ENCODE results near the gene RIT2.

The RIT2 gene

DNA sequence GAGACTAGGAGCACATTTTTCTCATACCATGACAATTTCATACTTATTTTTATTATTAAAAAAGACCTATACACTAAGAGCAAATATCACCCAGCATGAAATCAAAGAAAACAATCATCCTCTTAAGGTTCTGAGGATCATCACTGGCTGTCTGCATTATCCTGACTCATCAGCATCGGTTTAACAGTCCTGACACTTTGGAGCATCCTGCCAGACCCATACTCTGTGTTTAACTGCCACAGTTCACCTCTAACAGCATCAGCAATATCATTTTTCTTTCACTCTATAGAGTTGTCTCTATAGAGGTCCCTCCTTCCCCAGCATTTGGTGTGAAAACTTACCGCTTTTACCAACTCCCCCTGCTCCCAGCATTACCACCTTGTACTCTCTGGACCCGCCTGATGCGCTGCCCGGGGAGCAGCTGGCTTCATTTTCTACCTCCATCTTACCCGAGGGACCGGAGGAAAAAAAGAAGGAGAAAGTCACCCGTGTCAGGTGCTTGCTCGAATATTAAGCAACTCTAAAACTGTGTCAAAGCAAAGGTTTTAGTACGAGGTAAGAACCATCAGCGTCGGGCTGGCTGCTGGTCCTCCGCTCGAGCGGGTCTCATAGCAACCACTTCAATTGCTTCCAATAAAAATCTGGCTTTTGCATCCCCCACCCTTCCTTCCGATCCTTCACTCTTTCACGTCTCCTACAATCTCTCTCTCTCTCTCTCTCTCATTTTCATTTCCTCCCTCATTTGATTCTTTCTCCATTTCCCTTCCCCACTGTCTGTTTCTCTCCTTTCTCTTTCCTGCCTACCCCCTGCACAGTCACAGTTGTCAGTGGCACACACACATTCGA lies at the start of gene RIT2:
RIT2 (minus strand) TSS at position 610 of the 846 bp plus-strand sequence.
- no peak for DNase-seq (ENCODE audit: low read depth in 3 of 3)

DNA sequence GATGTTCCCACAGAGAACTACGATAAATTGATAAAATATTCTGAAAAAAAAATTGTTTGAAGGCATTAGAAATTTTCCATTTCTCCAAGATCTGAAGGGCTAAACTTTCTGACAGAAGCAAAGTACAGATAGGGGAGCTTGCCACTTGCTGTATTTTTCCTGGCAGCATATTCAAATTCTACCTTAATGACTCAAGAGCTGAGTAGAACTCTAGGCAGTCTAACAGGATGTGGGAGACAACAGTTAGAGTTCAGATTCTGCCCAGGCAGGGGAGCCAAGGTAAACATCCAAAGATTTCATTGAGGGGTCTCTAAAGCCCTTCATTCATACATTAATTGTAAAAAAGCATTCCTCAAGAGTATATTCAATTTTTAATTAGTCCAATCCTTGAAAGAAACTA lies 46.0 kb upstream of the RIT2 start:
- no peak for DNase-seq (ENCODE audit: low read depth in 3 of 3)

DNA sequence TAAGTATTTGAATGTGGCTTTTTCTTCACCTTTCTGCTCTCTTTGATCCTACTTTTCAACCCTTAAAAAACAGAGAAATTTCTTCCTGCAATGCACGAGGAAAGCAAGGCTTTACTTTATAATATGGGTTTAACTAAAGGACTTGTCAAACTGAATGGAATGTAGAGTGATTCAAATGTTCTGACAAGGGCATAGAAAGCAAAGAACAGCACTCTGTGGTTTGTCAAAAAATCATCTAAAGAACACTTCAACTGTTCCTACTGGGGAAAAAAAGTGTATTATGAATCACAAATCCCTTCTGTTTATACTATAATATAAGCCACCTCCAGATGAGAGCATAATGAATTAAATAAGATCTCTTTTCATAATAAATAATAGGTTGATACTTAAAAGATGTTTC lies 45.0 kb upstream of the RIT2 start:
- DNase-seq (ENCODE audit: low read depth in 3 of 3), result no peak

DNA sequence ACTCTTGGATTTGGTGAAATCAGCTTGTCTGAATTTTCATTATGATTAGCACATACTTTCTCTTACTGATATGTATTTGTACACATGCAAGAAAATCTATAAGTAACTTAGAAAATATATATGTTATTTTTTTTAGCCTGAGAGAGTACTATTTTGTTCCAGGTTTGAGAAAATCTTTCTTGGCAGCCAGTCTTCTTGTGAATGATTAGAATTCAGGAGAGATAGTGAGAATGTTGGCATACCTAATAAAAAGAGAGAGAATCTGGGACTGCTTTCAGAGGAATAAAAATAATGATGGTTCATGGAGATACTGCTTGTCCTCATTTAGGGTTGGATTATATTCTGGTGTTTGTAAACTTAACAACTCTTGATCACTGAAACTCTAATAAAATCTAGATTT lies 44.4 kb upstream of the RIT2 start:
- no peak for DNase-seq (ENCODE audit: low read depth in 3 of 3)

DNA sequence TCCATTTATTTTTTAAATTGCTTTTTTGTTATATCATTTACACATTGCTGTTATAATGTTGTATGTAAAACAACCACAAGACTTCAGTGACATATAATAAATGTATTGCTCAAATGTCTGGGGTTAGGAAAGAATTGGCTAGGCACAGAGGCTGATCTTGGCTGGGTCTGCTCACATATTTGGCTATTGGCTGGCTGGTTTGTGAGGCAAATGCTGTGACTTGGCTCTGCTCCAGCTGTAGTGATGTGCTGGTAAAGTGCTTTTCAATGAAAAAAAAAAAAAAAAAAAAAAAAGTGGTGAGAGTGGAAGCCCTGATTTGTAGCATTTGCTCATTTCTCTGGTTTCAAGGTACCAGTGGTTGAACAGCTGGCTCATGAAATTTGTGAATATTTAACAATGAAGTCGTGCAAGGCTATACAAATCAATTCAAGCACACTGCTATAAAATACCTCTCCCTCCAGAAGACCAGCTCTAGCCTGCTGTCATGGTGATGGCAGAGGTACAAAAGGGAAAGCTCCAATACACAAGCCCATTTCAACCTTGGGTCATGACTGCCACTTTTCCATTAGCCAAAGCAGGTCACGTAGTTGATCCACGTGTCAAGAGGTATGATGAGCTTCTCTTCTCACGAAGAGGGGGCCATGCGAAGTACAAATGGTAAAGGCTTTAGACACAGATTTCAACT lies 43.7 kb upstream of the RIT2 start:
- no peak for DNase-seq (ENCODE audit: low read depth in 3 of 3)

DNA sequence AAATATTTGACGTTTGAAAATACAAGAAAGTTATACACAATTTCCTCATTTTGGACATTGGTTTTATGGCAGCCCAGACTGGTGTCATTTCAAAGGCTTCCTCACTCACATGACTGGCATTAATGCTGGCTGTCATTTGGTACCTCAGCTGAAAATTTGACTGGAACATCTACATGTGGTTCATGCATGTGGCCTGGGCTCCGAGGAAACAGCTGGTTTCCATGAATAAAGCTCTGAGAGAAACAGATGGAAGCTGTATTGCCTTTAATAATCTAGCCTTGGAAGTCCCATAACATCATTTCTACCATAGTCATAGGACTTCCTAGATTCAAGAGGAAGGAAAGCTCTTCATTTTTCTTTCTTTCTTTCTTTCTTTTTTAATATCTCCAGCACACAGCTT lies 42.9 kb upstream of the RIT2 start:
- DNase-seq (ENCODE audit: low read depth in 3 of 3), result no peak

DNA sequence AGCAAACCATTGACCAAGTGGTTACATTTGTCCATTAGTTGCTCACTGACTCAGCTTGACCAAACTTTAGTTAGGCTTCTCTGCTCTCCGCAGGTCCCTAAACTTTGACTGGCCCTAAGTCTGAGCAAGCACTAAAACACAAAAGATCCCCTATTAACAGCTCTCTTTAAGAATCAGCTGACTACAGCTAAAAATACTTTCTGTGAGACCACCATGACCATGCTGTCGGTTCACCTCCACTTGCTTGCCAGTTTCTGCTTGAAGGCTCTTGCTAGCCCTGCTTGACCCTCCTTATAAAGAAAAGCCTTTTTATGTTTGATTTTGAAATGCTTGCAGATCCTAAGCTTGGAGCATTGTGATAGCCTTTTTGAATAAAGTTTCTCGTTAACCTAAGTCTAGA lies 40.4 kb upstream of the RIT2 start:
- DNase-seq (ENCODE audit: low read depth in 3 of 3), result no peak

DNA sequence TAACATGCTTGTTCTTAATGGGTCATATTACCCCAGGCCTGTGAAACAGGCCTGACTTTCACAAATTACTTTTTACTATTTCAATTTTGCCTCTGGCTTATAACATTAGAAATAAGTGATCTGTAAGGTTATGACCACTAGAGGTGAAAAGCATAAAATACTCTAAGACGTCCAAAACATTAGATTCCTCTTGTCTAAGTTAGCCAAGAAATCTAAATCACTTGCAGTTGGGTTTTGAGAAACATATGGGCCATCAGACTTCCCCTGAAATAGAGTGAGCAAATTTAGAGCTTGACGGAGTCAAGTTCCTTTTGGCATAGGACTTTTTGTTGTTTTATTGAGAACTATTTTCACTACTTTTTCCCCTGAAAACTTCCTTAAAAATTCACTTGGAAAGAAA lies 32.7 kb upstream of the RIT2 start:
- no peak for DNase-seq (ENCODE audit: low read depth in 3 of 3)

DNA sequence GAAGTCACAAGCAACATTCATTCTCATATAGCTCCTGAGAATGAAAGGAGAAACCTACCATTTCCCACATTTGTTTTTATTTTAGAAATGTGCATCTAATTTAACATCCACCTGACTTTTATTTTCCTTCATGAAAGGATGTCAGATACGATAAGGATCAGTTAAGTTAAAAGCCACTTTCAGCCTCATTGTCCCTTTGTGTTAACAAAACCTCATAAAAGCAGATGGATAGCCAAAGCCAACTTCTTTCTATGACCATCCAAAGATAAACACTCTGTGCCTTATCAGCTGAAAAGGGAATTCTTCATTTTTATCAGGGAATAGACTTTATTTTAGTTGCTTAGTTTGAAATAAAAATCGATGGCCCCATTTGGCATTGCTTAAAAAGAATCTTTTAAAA lies 25.7 kb upstream of the RIT2 start:
- DNase-seq (ENCODE audit: low read depth in 3 of 3), result no peak

DNA sequence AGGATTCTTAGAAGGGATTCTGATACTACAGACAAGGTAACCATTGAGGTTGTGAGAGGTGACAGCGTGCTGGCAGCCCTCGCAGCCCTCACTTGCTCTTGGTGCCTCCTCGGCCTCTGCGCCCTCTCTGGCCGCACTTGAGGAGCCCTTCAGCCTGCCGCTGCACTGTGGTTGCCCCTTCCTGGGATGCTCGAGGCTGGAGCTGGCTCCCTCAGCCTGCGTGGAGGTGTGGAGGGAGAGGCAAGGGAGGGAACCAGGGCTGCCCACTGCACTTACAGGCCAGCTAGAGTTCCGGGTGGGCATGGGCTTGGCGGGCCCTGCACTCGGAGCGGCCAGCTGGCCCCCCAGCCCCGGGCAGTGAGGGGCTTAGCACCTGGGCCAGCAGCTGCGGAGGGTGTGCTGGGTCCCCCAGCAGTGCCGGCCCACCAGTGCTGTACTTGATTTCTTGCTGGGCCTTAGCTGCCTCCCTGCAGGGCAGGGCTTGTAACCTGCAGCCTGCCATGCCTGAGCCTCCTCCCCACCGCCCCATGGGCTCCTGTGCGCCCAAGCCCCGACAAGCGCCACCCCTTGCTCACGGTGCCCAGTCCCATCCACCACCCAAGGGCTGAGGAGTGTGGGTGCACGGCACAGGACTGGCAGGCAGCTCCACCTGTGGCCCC lies 23.9 kb upstream of the RIT2 start:
- no peak for DNase-seq (ENCODE audit: low read depth in 3 of 3)

DNA sequence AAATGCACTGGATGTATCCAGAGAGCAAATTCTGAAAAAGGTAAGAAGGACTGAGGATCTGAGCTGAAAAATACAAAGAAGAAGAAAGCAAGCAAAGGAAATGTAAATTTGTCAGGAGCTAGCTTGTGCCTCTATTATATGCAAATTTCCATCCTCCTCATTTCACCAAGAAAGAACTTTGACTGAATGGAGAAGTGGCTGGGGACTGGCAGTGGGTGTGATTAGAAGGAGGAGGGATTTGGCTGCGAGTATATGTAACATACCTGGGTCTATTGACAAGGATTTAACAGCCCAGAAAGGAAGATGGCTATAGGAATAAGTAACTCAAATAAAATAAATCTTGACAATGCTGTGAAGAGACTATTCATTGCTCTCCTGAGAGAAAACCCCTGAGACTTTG lies 19.4 kb upstream of the RIT2 start:
- DNase-seq (ENCODE audit: low read depth in 3 of 3), result no peak

DNA sequence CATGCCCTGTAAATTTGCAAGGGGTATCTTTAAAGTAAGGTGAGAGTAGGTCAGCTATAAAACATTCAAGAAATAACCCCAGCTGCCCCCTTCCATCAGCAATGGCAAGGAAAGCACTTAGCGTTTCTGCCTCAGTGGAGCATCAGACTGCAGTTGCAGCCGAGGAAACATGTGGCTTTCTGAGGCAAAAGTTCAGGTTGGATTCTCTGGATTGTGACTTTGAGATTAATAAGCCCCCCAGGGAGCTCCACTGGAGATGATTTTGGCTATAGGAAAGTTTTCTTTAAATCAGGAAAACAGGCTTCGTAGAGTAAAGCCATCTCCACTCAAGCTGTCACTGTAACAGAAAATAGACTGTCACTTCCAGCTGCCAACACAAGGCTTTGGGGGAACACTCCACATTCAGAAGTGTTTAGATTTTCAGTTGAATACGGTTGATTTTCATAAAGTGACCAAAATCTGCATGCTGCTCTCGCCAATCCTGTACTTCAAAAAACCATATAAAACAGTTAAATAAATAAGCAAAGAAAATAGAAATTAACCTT lies 15.3 kb upstream of the RIT2 start:
- no peak for DNase-seq (ENCODE audit: low read depth in 3 of 3)

DNA sequence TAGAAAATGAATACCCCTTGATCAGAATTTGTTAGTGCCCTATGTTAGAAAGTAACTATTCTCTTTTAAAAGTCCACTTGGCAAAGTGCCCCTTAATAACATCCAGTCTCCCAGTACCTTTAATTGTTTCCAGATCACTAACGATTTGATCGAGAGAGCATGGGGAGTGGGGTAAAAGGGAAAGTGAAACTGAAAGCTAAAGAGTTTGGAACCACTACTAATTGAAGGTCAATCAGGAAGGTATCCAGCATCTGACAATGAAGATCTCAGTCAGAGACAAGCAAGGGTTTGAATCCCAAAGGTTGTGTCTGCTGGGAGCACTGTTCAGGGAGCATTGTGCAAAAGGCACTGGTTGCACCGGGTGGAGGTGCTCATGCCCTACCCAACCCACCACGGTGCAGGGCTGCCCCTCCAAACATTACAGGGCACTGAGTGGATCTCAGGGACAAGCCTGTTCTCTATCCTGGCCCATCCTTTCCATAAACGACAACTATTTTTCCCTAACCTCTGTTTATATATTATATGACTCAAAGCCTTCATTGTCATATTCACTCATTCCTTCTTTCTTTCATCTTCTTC lies 14.6 kb upstream of the RIT2 start:
- DNase-seq (ENCODE audit: low read depth in 3 of 3), result no peak

DNA sequence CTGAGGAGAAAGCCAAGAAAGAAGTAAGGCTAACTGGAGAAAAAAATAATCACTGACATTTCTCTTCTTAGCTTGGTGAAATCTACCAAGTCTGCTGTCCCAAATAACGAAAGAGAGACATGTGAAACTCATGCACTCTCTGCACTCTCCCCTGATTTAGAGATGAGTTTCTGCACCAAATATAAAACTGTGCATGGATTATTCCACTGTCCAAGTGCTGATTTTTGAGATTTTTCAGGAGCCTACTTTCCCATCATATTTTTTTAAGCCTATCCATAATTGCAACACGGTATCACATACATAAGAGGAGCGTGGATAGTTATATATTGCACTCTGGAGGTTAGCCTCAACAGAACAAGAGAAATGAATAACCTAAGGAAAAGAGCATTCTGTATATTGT lies 10.0 kb upstream of the RIT2 start:
- no peak for DNase-seq (ENCODE audit: low read depth in 3 of 3)

DNA sequence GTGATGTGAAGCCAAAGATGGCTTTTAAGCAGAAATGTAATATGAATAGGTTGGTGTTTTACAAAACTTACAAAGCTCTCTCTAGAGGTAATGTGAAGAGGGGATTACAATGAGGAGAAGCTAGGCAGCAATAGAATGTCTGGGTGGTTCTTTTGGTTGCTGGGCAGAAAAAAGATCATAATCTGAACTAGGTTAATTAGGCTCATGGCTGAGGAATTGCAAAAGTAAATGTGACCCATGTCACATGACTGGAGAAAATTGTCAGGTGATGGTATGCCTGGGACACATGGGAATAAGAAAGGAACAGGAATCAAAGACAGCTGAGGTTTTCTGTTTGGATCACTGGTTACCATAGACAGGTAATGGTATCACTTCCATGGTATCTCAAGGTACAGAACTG lies 7.5 kb upstream of the RIT2 start:
- DNase-seq (ENCODE audit: low read depth in 3 of 3), result no peak

DNA sequence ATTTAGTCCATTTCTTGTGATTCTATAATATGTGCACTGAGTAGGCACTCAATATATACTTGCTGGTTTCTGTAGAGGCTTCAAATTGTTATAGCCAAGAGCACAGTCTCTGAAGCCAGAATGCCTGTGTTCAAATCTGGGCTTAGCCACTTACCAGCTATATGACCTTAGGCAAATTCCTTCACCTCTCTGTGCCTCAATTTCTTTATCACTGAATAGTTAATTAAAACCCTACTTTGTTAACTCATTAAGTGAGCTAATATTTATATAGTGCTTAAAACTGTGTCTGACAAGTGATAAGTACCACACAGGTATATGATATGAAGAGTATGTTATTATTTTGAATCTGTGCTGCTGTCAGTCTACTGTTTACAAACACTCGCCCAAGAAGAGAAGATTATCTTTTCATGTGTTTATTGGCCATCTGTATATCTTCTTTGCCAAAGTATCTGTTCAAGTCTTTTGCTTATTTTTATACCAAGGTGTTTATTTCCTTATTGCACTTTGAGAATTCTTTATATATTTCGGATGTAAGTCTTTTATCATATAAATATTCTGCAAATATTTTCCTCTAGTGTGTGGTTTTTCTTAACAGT lies 1.3 kb upstream of the RIT2 start:
- DNase-seq (ENCODE audit: low read depth in 3 of 3), result no peak

DNA sequence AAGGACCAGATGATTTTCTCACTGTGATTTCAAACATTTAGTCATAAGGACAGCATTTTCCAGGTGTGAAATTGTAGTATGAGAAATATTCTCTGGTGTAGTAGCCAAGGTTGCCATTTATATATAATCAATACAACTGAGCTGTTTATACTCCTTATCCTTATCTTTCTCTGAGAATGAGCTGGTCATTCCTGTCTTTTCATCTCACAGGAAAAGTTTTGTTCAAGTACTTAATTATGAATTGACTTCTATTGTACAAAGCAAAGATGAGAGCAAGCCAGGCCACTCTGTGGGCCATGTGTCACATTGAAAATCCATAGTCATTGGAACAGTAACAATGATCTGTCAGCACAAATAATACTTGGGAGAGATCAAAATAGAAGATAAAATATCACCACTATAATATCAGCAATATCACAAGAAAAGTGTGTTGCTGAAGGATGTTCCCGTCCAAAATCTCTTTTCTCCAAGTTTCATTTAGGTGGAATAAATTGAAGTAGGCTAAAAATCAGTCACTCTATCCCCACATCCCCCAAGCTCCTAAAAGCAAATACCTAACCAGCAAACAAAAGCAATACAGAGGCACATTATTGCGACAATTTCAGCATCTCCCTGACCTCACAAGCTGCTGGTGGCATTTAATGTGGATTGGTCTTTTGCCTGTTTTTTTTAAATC lies 2.1 kb downstream of the RIT2 start:
- DNase-seq (ENCODE audit: low read depth in 3 of 3), result no peak

DNA sequence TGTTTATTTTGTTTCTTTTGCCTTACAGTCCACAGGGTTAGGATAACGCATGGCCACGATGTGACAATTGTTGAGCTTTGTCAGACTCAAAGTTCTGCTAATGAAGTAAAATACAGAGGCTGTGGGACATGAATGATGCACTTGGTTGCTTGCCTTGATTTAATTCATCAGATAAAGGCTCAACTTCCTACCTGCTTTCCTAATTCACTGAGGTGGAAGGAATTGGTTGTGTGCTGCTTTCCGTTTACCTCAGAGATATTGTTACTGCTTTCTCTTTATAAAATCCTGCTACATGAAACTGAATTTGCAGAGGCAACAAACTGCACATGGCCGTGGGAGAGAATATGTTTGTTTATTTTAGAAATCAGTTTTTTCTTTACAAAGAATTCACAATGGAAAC lies 6.6 kb downstream of the RIT2 start:
- no peak for DNase-seq (ENCODE audit: low read depth in 3 of 3)

DNA sequence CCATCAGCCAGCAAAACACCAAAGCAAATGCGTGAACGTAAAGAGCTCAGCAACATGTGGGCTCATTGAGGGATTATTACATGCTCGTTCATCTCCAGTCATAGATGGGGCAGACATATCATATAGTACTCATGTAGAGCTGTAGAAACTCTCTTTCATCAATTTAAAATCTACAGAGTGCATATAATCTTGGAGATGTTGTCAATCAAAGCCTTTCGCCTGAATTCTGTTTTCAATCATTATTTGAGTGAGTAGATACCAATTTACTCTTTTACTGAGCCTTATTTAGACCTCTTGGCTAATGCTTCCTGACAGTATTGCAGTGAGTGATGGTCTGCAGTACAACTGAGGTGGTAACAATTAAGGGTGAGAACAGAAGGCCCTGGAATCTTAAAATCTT lies 7.0 kb downstream of the RIT2 start:
- no peak for DNase-seq (ENCODE audit: low read depth in 3 of 3)

DNA sequence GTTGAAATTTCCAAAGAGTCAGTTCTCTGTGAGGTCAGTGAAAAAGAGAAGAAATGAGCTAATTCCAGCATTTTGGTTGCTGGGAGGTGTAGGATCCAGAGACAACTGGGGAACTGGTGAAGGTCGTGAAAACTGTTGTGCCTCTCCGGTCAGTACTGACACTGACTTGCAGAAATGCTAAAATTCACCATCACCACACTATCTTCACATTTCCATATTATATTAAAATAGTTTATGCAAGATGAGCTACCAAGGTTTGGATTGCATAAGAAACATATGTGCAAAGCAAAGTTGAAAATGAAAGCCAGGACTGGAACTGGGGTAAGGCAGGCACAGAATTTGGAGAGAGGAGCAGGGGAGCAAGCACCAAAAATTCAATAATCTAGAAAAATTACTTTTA lies 21.8 kb downstream of the RIT2 start:
- no peak for DNase-seq (ENCODE audit: low read depth in 3 of 3)

DNA sequence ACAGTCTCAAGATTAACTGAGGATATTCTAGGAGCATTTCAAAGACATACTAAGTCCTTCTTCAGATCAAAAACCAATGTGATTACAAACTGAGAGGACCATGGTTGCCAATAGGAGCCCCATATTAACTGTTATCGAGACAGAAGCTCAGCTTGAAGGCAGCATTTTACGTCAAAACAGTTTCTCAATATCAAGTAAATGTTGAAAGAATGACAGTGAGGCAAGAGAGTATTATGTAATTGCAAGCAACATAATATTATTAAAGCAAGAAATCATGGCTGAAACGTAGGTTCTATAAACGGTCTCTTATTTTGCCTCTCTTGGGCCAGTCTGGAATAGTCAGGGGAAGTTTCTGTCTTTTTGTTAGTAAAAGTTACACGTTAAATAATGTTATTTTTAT lies 22.9 kb downstream of the RIT2 start:
- no peak for DNase-seq (ENCODE audit: low read depth in 3 of 3)
